ENCODE measurements around the gene SH3D21.

Gene SH3D21

DNA sequence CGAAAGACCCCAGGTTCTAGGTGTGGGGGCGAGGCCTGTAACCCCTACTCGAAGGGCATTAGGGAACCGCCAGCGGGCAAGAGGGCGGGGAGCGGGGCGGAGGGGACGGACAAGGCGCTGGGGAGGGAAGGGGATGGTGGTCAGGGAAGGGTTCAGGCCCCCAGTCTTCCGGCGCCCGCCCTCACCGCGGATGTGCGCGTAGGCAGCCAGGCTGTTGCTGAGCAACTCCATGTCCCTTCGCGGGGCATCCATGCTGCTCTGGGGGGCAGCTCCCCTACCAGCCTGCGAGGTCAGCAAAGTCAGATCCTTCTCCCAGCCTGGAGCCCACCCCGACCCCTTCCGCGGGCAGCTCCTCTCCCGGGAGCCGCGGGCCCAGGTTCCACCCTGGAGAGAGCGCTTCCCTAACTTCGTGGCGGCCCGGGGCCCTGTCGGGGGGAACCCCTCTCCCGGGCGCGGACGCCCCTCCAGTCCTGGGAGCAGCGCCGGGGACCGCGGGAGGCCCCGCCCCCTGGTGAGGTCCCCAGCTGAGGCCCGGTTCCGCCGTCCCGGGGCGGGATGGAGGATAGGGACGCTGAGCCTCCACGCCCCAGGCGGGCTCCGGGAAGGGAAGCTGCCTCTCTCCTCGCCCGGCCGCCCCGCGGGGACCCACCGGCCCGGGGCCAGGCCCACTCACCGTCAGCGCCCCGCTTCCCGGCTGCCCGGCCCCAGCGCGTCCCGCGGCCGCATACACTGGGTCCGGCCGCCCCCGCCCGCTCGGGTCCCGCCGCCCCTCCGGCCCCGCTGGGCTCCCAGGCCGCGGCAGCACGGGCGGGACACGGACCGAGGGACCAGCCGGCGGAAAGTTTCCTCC lies 16.8 kb downstream of the SH3D21 start:
- Histone ChIP-seq H3K9me2 (replicated peaks; ENCODE audit: control insufficient read depth, low read length) (no peaks in the 10 kb centered on the region), H3K4me2 (ENCODE audit: low read length) (peak overlapping the region; percentile 86), H3K27me3 (ENCODE audit: control insufficient read depth, low read length) (0 out of 2 replicates have a peak, but pooled peaks cover 2% of the 10 kb centered on the region), H3K27ac (ENCODE audit: low read depth, low read length) (no peak overlapping the region), H3F3A (ENCODE audit: control insufficient read depth, insufficient read depth) (peaks cover 3% of the 10 kb centered on the region; the same call in 1 of the 2 replicates), H3K79me2 (ENCODE audit: control insufficient read depth, low read length) (no peaks in the 10 kb centered on the region), H3K9me3 (ENCODE audit: control insufficient read depth, insufficient read depth, low read length) (no peaks in the 10 kb centered on the region), H3K4me1 (ENCODE audit: control insufficient read depth, low read length) (peaks cover 41% of the 10 kb centered on the region), H3K4me3 (ENCODE audit: low read length) (peak overlapping the region; percentile 76), H4K20me1 (ENCODE audit: control insufficient read depth, insufficient read depth, low read depth, low read length) (no peaks in the 10 kb centered on the region), H3K36me3 (ENCODE audit: control insufficient read depth, low read length) (no peaks in the 10 kb centered on the region)
- TF ChIP-seq, protein P1, sequence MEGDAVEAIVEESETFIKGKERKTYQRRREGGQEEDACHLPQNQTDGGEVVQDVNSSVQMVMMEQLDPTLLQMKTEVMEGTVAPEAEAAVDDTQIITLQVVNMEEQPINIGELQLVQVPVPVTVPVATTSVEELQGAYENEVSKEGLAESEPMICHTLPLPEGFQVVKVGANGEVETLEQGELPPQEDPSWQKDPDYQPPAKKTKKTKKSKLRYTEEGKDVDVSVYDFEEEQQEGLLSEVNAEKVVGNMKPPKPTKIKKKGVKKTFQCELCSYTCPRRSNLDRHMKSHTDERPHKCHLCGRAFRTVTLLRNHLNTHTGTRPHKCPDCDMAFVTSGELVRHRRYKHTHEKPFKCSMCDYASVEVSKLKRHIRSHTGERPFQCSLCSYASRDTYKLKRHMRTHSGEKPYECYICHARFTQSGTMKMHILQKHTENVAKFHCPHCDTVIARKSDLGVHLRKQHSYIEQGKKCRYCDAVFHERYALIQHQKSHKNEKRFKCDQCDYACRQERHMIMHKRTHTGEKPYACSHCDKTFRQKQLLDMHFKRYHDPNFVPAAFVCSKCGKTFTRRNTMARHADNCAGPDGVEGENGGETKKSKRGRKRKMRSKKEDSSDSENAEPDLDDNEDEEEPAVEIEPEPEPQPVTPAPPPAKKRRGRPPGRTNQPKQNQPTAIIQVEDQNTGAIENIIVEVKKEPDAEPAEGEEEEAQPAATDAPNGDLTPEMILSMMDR (IDR thresholded peaks at IDR 0.05; ENCODE audit: low read depth, low read length, poor library complexity, severe bottlenecking): no peak
- no peak for TF ChIP-seq EZH2phosphoT487 (IDR thresholded peaks at IDR 0.05; ENCODE audit: borderline replicate concordance, low read length)

DNA sequence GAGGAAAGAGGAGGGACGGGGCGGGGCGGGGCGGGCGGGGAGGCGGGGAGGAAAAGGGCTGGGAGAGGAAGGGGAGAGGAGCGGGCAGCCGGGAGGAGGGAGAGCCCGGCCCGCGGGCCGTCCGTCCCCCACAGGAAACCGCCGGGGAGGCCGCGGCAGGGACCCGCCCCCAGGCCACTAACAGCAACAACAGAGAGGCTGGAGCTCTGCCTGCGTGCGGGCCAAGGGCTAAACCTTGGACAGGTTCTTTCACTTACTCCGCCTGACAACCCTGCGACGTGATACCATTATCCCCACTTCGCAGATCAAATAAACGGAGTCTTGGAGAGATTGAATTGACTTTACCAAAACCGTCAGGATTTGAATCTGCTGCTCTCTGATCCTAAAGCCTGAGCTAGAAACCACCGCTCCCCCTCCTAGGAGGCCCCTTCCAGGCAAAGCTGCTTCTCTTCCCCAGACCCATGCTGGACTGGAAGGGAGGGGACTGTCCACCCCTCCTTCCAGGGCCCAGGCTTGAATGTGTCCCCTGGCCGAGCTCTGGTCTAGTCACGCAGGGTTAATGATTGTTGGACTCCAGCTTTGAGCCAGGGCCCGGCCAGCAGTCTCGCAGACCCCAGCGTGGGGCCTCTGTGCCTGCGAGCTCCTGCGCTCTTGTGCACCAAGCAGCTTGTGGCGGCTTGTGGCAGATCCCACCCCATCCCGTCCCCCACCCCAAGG lies 17.6 kb downstream of the SH3D21 start, which contains the start of gene EVA1B:
TSS of gene EVA1B (minus strand) at position 10 of the 717 bp plus-strand sequence. CDS start 608 bp downstream, outside the sequence.
- Histone ChIP-seq H3K27me3 (ENCODE audit: control insufficient read depth, low read length) (0 out of 2 replicates have a peak, but pooled peaks cover 2% of the 10 kb centered on the region), H3K4me2 (ENCODE audit: low read length) (peak within 1 kb of the TSS; percentile 86), H3K4me1 (ENCODE audit: control insufficient read depth, low read length) (peaks cover 41% of the 10 kb centered on the region), H3K4me3 (ENCODE audit: low read length) (peak within 1 kb of the TSS; percentile 76), H3K27ac (ENCODE audit: low read depth, low read length) (no peak within 1 kb of the TSS), H3K79me2 (ENCODE audit: control insufficient read depth, low read length) (no peaks in the 10 kb centered on the region), H3K9me2 (replicated peaks; ENCODE audit: control insufficient read depth, low read length) (no peaks in the 10 kb centered on the region), H3F3A (ENCODE audit: control insufficient read depth, insufficient read depth) (no peaks in the 10 kb centered on the region), H3K9me3 (ENCODE audit: control insufficient read depth, insufficient read depth, low read length) (no peaks in the 10 kb centered on the region), H4K20me1 (ENCODE audit: control insufficient read depth, insufficient read depth, low read depth, low read length) (no peaks in the 10 kb centered on the region), H3K36me3 (ENCODE audit: control insufficient read depth, low read length) (no peaks in the 10 kb centered on the region)
- TF ChIP-seq, protein P1 (IDR thresholded peaks at IDR 0.05; ENCODE audit: low read depth, low read length, poor library complexity, severe bottlenecking): no peak
- no peak for TF ChIP-seq EZH2phosphoT487 (IDR thresholded peaks at IDR 0.05; ENCODE audit: borderline replicate concordance, low read length)

DNA sequence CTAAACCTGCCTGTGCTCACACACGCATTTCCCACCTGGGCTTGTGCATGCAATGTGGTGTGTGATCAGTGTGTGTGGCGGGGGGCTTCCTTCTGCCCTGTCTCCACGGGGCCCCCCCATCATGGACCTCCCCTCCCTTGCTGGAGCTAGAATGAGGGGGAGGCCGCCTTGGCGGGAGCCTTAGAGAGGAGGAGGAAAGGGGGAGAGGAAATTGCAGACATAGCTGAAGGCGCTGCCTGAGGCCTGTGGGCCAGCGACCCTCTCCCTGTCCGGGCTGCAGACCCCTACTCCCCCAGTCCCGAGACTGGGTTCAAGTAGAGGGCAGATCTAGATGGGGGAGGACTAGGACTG lies 18.2 kb downstream of the SH3D21 start:
- H3K9me3 ChIP-seq (ENCODE audit: control insufficient read depth, insufficient read depth, low read length): no peaks in the 10 kb centered on the region
- no peaks in the 10 kb centered on the region for H4K20me1 ChIP-seq (ENCODE audit: control insufficient read depth, insufficient read depth, low read depth, low read length)
- H3K27me3 ChIP-seq (ENCODE audit: control insufficient read depth, low read length): 0 out of 2 replicates have a peak, but pooled peaks cover 2% of the 10 kb centered on the region
- H3K27ac ChIP-seq (ENCODE audit: low read depth, low read length): no peak overlapping the region
- peak overlapping the region; percentile 86 for H3K4me2 ChIP-seq (ENCODE audit: low read length)
- H3K79me2 ChIP-seq (ENCODE audit: control insufficient read depth, low read length): no peaks in the 10 kb centered on the region
- H3K36me3 ChIP-seq (ENCODE audit: control insufficient read depth, low read length): no peaks in the 10 kb centered on the region
- no peaks in the 10 kb centered on the region for H3F3A ChIP-seq (ENCODE audit: control insufficient read depth, insufficient read depth)
- peak overlapping the region; percentile 76; the same call in 1 of the 2 replicates for H3K4me3 ChIP-seq (ENCODE audit: low read length)
- TF ChIP-seq, protein P1 (IDR thresholded peaks at IDR 0.05; ENCODE audit: low read depth, low read length, poor library complexity, severe bottlenecking): no peak
- no peak for TF ChIP-seq EZH2phosphoT487 (IDR thresholded peaks at IDR 0.05; ENCODE audit: borderline replicate concordance, low read length)
- peaks cover 41% of the 10 kb centered on the region for H3K4me1 ChIP-seq (ENCODE audit: control insufficient read depth, low read length)
- H3K9me2 ChIP-seq (replicated peaks; ENCODE audit: control insufficient read depth, low read length): no peaks in the 10 kb centered on the region

Data from DOHH2 (cell line).